Fibroblast of villous mesenchyme (primary cell): ENCODE measurements around the gene CDS2. TPM values are rescaled to one million over a fixed set of nuclear protein-coding genes. Genes with fewer than 3 reads are reported as not detected.

Experiments
- DNase-seq: peaks from one replicate; pipeline ENCODE4 v3.0.0-alpha.2; 2010; ENCODE audit warnings: low read depth
- H3K4me3 ChIP-seq: 2 replicates; pipeline ENCODE4 v1.5.1; 2011; ENCODE audit warnings: low read depth, mild to moderate bottlenecking, low read length
- total RNA-seq: library from RNA; depleted of rRNA; stranded (reverse); fragments of >200 nt; gene quantifications from 2 replicates; pipeline ENCODE4 v1.2.3, GENCODE V29; 2012
- TF ChIP-seq, protein P1 (sequence below): IDR thresholded peaks from 2 replicates; pipeline ENCODE4 v1.5.1; 2012; ENCODE audit warnings: low read depth, mild to moderate bottlenecking, low read length; ENCODE audit not compliant: insufficient read depth

CDS2 gene
- total RNA-seq, 1 donor, result 32.4 TPM

GRCh38 chr20:5127859-5128424, 1.1 kb downstream of the CDS2 start:
- peak overlapping the region; percentile 87 for H3K4me3 ChIP-seq
- DNase-seq, result no peak
- TF ChIP-seq, protein P1, sequence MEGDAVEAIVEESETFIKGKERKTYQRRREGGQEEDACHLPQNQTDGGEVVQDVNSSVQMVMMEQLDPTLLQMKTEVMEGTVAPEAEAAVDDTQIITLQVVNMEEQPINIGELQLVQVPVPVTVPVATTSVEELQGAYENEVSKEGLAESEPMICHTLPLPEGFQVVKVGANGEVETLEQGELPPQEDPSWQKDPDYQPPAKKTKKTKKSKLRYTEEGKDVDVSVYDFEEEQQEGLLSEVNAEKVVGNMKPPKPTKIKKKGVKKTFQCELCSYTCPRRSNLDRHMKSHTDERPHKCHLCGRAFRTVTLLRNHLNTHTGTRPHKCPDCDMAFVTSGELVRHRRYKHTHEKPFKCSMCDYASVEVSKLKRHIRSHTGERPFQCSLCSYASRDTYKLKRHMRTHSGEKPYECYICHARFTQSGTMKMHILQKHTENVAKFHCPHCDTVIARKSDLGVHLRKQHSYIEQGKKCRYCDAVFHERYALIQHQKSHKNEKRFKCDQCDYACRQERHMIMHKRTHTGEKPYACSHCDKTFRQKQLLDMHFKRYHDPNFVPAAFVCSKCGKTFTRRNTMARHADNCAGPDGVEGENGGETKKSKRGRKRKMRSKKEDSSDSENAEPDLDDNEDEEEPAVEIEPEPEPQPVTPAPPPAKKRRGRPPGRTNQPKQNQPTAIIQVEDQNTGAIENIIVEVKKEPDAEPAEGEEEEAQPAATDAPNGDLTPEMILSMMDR, result no peak

- no peak overlapping the region for H3K4me3 ChIP-seq
- TF ChIP-seq, protein P1, result no peak
- no peak for DNase-seq
Observed at GRCh38 chr20:5128886-5129285, 2.1 kb downstream of the CDS2 start.

- no peak for DNase-seq
- no peak overlapping the region for H3K4me3 ChIP-seq
- TF ChIP-seq, protein P1, result no peak
Observed at GRCh38 chr20:5131502-5131901, 4.7 kb downstream of the CDS2 start.

- no peak overlapping the region for H3K4me3 ChIP-seq
- TF ChIP-seq, protein P1, result no peak
- no peak for DNase-seq
Observed at GRCh38 chr20:5133998-5134397, 7.2 kb downstream of the CDS2 start.

- no peak for DNase-seq
- TF ChIP-seq, protein P1, result no peak
- H3K4me3 ChIP-seq, result no peak overlapping the region
Observed at GRCh38 chr20:5135363-5136012, 8.7 kb downstream of the CDS2 start.

- DNase-seq, result no peak
- TF ChIP-seq, protein P1, result no peak
- H3K4me3 ChIP-seq, result no peak overlapping the region
Observed at GRCh38 chr20:5136096-5136495, 9.3 kb downstream of the CDS2 start.
